ENCODE data around the gene SYCE3.
A peak's percentile ranks its signal among the peaks of the same experiment; 100 is the strongest.

SYCE3 gene, protein sequence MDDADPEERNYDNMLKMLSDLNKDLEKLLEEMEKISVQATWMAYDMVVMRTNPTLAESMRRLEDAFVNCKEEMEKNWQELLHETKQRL

DNA sequence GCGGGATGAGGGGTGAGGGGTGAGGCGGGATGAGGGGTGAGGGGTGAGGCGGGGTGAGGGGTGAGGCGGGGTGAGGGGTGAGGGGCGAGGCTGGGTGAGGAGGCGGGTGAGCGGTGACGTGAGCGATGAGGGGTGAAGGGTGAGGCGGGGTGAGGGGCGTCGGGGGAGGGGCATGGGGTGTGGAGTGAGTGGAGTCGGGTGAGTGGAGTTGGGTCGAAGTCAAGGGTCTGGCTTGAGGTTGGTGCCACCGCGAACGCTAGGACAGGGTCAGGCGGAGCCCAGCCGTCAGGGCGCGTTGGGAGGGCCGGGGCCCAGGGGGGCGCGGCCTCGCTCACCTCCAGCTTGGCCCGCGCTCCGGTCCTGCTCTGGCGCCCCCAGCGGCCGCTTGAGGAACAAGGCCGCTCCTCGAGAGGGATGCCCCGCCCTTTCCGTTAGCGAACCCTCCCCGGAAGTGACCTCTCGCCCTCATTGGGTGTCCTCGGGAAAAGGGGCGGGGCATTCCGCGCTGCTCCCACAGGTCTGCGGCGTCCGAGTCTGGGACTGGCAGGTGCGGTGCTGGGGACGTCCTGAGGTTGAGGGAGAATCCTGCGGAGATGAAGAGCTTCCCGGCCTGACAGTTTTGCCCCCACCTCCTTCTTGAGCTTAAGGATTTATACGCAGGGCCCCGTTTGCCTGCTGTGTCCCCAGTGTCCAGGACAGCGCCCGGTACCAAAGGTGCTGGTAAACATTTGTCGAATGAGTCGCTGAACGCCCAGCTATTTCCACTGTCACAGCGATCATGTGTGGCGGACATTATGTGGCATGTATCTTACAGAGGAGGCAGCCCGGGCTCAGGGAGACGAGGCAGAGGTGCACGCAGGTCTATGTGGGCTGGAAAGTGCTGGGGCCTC is at the start of gene SYCE3:
TSS of gene SYCE3 (minus strand) at position 397 of the 890 bp plus-strand sequence. CDS start 6,514 bp downstream, outside the sequence.
- no peaks in the 10 kb centered on the region for H4K20me1 ChIP-seq (ENCODE audit: low read depth, low read length)
- H3K4me2 ChIP-seq (ENCODE audit: low read depth, low read length, poor library complexity, severe bottlenecking): peak within 1 kb of the TSS; percentile 75
- peaks cover 3% of the 10 kb centered on the region; the same call in 1 of the 2 replicates for H3F3A ChIP-seq (ENCODE audit: insufficient read depth)
- H3K79me2 ChIP-seq (ENCODE audit: insufficient read depth, low read length): no peaks in the 10 kb centered on the region
- no peak for TF ChIP-seq EZH2phosphoT487 (conservative IDR thresholded peaks at IDR 0.05; ENCODE audit: low read length)
- TF ChIP-seq, protein P1, sequence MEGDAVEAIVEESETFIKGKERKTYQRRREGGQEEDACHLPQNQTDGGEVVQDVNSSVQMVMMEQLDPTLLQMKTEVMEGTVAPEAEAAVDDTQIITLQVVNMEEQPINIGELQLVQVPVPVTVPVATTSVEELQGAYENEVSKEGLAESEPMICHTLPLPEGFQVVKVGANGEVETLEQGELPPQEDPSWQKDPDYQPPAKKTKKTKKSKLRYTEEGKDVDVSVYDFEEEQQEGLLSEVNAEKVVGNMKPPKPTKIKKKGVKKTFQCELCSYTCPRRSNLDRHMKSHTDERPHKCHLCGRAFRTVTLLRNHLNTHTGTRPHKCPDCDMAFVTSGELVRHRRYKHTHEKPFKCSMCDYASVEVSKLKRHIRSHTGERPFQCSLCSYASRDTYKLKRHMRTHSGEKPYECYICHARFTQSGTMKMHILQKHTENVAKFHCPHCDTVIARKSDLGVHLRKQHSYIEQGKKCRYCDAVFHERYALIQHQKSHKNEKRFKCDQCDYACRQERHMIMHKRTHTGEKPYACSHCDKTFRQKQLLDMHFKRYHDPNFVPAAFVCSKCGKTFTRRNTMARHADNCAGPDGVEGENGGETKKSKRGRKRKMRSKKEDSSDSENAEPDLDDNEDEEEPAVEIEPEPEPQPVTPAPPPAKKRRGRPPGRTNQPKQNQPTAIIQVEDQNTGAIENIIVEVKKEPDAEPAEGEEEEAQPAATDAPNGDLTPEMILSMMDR (IDR thresholded peaks at IDR 0.05; ENCODE audit: insufficient read depth, low read length, poor library complexity, severe bottlenecking): peak; percentile 71
- no peaks in the 10 kb centered on the region for H3K9me2 ChIP-seq (replicated peaks; ENCODE audit: insufficient read depth, low read length)
- peak within 1 kb of the TSS; percentile 50 for H3K4me3 ChIP-seq (ENCODE audit: insufficient read depth, low read length, poor library complexity, severe bottlenecking)
- H3K9me3 ChIP-seq (ENCODE audit: insufficient read depth, low read length): no peaks in the 10 kb centered on the region
- H3K27ac ChIP-seq (ENCODE audit: low read depth, low read length): no peak within 1 kb of the TSS
- H2AFZ ChIP-seq (ENCODE audit: low read depth, low read length, severe bottlenecking): peak within 1 kb of the TSS; percentile 78
- no peaks in the 10 kb centered on the region; the same call in 1 of the 2 replicates for H3K36me3 ChIP-seq (ENCODE audit: low read length)
- peak within 1 kb of the TSS; percentile 58 for H3K9ac ChIP-seq (ENCODE audit: low read length)
- no peaks in the 10 kb centered on the region for H3K27me3 ChIP-seq (ENCODE audit: low read length)

- no peaks in the 10 kb centered on the region for H3K9me3 ChIP-seq (ENCODE audit: insufficient read depth, low read length)
- TF ChIP-seq, protein P1 (IDR thresholded peaks at IDR 0.05; ENCODE audit: insufficient read depth, low read length, poor library complexity, severe bottlenecking): no peak
- TF ChIP-seq EZH2phosphoT487 (conservative IDR thresholded peaks at IDR 0.05; ENCODE audit: low read length): no peak
- no peaks in the 10 kb centered on the region for H3K79me2 ChIP-seq (ENCODE audit: insufficient read depth, low read length)
- H3F3A ChIP-seq (ENCODE audit: insufficient read depth): no peaks in the 10 kb centered on the region
- H3K4me2 ChIP-seq (ENCODE audit: low read depth, low read length, poor library complexity, severe bottlenecking): no peak overlapping the region
- H3K27me3 ChIP-seq (ENCODE audit: low read length): no peaks in the 10 kb centered on the region
- H3K27ac ChIP-seq (ENCODE audit: low read depth, low read length): no peak overlapping the region
- no peak overlapping the region for H3K9ac ChIP-seq (ENCODE audit: low read length)
- H3K4me3 ChIP-seq (ENCODE audit: insufficient read depth, low read length, poor library complexity, severe bottlenecking): no peak overlapping the region
- no peak overlapping the region for H2AFZ ChIP-seq (ENCODE audit: low read depth, low read length, severe bottlenecking)
- no peaks in the 10 kb centered on the region for H4K20me1 ChIP-seq (ENCODE audit: low read depth, low read length)
- H3K36me3 ChIP-seq (ENCODE audit: low read length): no peaks in the 10 kb centered on the region
- H3K9me2 ChIP-seq (replicated peaks; ENCODE audit: insufficient read depth, low read length): no peaks in the 10 kb centered on the region
Observed at GRCh38 chr22:50612168-50612527, 49.4 kb upstream of the SYCE3 start.

DNA sequence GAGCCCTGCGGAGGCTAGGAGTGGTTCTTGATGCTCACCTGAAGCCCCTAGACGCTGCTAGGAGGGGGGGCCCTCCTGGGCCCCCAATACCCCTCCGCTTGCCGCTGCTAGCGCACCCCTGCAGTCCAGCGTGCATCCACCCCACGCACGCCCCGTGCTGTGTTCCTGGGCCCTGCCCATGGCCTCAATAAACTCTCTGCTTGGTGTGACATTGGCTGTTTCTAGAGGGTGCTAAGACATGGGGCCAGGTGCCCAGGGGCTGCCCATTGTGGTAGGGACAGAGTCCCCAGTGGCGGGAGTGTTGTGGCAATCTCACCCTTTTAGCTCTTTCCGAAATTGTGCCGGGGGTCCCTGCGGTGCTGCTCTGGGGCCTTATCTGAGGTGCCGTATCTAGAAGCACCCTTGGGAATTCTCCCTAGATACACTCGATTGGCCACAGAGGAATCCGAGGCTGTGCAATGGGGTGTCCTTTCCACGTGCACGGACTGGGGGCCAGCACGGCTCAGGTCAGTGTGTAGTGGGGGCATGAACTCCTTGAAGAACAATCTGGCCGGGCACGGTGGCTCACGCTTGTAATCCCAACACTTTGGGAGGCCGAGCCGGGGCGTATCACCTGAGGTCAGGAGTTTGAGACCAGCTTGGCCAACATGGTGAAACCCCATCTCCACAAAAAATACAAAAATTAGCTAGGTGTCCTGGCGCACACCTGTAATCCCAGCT is 48.8 kb upstream of the SYCE3 start:
- no peaks in the 10 kb centered on the region for H3K9me2 ChIP-seq (replicated peaks; ENCODE audit: insufficient read depth, low read length)
- no peaks in the 10 kb centered on the region for H3K36me3 ChIP-seq (ENCODE audit: low read length)
- TF ChIP-seq EZH2phosphoT487 (conservative IDR thresholded peaks at IDR 0.05; ENCODE audit: low read length): no peak
- H3K9ac ChIP-seq (ENCODE audit: low read length): no peak overlapping the region
- H4K20me1 ChIP-seq (ENCODE audit: low read depth, low read length): no peaks in the 10 kb centered on the region
- H3K4me2 ChIP-seq (ENCODE audit: low read depth, low read length, poor library complexity, severe bottlenecking): no peak overlapping the region
- no peak overlapping the region for H2AFZ ChIP-seq (ENCODE audit: low read depth, low read length, severe bottlenecking)
- H3K79me2 ChIP-seq (ENCODE audit: insufficient read depth, low read length): no peaks in the 10 kb centered on the region
- H3K4me3 ChIP-seq (ENCODE audit: insufficient read depth, low read length, poor library complexity, severe bottlenecking): no peak overlapping the region
- no peaks in the 10 kb centered on the region for H3F3A ChIP-seq (ENCODE audit: insufficient read depth)
- H3K27me3 ChIP-seq (ENCODE audit: low read length): no peaks in the 10 kb centered on the region
- no peak overlapping the region for H3K27ac ChIP-seq (ENCODE audit: low read depth, low read length)
- H3K9me3 ChIP-seq (ENCODE audit: insufficient read depth, low read length): no peaks in the 10 kb centered on the region
